Stimulated activated CD8-positive, alpha-beta memory T cell treated with anti-CD3 and anti-CD28 coated beads, Interleukin-4, amount 100 ng/mL, for 24 hours (primary cell): Measurements from ENCODE around the gene SMURF1.

Experiments used
- DNase-seq: peaks from one replicate; pipeline ENCODE4 v3.0.0-alpha.2; 2020; ENCODE audit warnings: low read depth

SMURF1 gene

DNA sequence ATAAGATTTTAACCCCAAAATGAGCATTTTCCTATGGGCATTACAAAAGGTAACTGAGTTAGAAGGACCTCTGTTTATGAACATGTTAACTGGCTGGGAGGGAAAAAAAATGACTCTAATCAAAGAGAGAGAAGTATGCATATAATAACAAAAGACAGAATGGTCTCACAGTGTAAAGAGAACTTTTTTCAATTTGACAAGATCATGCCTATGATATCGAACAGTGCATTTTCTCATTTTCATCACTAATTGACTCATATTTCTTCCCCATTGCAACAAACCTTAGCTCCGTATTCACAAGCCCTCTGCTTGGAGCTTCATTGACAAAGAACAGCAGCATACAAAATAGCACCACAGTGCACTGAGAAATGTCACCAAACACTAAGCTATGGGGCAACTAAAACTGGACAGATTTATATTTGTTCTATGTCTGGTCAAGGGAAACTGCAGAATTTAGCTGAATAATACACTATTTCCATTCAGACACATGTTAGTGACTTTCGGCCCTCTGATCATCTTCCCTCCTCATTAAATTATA is 45.6 kb downstream of the SMURF1 start:
- DNase-seq, result no peak

DNA sequence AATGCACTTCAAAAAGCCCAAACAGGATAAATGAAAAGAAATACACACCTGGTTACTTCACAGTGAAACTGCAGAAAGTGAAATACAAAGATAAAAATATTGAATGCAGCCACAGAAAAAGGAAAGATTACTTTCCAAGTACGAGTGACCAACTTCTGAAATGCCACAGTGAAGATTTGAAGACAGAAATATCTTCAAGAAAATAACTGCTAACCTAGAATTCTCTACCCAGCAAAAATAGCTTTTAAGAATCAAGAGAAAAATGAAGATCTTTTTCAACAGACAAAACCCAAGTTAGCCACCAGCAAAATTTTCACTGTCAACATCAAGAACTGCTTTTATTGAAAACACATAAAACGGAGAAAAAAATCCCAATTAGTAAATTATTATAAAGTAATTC is 46.2 kb downstream of the SMURF1 start:
- DNase-seq, result no peak

GRCh38 chr7:99096124-99096887 is 47.6 kb downstream of the SMURF1 start:
- DNase-seq, result no peak

- no peak for DNase-seq
Measured at GRCh38 chr7:99095698-99096097, 48.2 kb downstream of the SMURF1 start.

DNA sequence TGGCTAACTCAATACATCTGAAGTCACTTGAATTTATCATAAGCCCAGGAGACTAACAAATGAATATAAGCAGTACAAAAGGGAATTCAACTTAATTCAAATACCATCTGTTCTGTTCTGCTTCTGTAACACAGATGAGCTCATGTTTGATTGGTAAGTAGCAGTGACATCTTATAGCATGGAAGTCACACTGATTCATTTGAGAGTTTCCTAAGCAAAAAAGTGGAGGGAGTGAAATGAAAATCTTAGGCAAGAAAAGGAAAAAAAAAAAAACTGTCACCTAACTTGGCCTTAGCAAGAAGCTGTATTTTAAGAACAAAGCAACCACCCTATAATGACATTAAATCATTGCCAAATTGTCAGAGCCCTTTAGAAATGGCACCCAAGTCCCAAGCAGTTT is 49.5 kb downstream of the SMURF1 start:
- DNase-seq, result no peak

- no peak for DNase-seq
Measured at GRCh38 chr7:99092064-99092720, 51.7 kb downstream of the SMURF1 start.

GRCh38 chr7:99090771-99091542 is 53.0 kb downstream of the SMURF1 start:
- DNase-seq, result no peak

GRCh38 chr7:99089914-99090629 is 53.8 kb downstream of the SMURF1 start:
- DNase-seq, result no peak

DNA sequence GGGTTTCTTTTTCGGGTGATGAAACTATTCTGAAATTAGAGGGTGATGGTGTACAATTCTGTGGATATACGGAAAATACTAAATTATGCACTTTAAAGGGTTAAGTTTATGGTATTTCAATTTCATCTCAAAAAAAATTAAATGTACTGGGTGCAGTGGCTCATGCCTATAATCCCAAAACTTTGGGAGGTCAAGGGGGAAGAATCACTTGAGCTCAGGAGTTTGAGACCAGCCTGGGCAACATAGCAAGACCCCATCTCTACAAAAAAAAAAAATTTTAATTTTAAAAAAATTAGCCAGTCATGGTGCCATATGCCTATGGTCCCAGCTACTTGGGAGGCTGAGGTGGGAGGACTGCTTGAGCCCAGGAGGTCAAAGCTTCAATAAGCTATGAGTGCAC is 57.0 kb downstream of the SMURF1 start:
- no peak for DNase-seq

GRCh38 chr7:99086532-99086931 is 57.4 kb downstream of the SMURF1 start:
- DNase-seq, result no peak

GRCh38 chr7:99083733-99084132 is 60.2 kb downstream of the SMURF1 start:
- DNase-seq, result no peak

- no peak for DNase-seq
Measured at GRCh38 chr7:99083068-99083651, 60.7 kb downstream of the SMURF1 start.

GRCh38 chr7:99080679-99081078 is 63.2 kb downstream of the SMURF1 start:
- no peak for DNase-seq

- no peak for DNase-seq
Measured at GRCh38 chr7:99079104-99079503, 64.8 kb downstream of the SMURF1 start.

GRCh38 chr7:99078416-99078815 is 65.5 kb downstream of the SMURF1 start:
- no peak for DNase-seq

DNA sequence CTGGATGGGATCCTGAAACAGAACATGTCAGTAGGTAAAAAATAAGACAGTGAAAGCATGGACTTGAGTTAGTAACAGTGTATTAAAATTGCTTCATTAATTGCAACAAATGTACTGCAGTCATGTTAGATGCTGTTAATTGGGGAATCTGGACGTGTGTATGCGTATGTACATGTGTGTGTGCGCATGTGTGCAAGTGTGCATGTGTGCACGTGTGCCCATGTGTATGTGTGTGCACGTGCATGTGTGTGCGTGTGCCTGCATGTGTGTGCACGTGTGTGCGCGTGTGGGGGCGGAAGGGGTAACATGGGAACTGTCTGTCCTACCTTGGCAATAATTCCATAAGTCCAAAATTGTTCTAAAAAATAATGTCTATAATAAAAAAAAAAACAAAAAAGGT is 67.3 kb downstream of the SMURF1 start:
- no peak for DNase-seq

GRCh38 chr7:99073839-99074446 is 70.0 kb downstream of the SMURF1 start:
- DNase-seq, result no peak

DNA sequence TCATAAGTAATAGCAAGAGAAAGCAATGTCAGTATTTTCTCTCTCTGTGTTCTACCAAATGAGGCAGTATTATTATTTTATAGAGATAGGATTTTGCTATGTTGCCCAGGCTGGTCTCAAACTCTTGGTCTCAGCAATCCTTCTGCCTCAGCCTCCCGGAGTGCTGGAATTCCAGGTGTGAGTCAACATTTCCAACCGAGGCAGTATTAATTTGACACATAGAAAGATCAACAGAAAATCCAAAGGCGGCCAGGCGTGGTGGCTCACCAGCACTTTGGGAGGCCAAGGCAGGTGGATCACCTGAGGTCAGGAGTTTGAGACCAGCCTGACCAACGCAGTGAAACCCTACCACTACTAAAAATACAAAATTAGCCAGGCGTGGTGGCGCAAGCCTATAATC is 71.8 kb downstream of the SMURF1 start:
- no peak for DNase-seq

DNA sequence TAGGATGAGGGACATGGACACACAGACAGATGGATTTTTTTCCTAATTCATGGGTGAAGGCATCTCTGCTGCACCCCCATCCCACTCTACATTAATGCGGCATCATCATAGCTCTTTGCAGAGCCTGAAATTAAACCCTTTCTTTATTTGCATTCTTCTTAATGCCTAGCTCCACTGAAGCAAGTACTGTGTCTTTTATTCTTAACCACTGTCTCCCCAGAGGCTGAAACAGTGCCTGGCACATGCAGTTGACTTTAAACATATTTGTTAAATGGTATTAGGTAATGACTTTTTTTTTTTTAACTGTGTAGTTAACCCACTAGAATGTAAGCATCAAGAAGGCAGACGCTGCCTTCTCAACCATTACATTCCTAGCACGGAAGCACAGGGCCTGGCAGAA is 73.5 kb downstream of the SMURF1 start:
- no peak for DNase-seq

- no peak for DNase-seq
Measured at GRCh38 chr7:99061001-99061776, 82.7 kb downstream of the SMURF1 start.

DNA sequence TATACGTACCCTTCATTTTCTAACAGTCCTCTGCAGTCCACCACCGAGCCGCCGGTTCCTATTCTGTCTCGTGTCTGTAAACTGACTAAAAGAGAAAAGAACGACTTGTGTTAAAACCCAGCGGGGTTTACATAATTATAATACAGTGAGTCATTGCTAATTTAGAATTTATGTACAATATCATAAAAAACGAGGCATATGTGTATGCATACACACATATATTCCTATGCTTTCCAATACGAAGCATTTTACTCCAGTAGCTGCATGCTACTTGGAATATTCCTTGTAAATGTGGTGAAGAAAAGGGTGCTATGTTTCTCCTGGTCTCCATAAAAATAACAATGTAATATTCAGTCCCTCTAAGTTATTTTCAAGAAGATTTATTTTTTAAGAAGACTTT is 89.1 kb downstream of the SMURF1 start:
- no peak for DNase-seq
